HCT116 (cell line): ENCODE data around the gene STK35. TPM values are rescaled to one million over a fixed set of nuclear protein-coding genes. Genes with fewer than 3 reads are reported as not detected.

Experiments used
- ATAC-seq: fragments of 200-7000 bp; cut with Tn5 transposase; 2 replicates; pipeline ENCODE4 v1.9.1; 2020; ENCODE audit warnings: mild to moderate bottlenecking, moderate library complexity
- BruUV-seq: library from RNA; stranded (reverse); fragments of 400-500 nt; replicated peaks from 2 replicates; lab custom pipeline; 2021; lab: Mats Ljungman, UMichigan
- CTCF ChIA-PET: fragments of 300-600 bp; sonication (Branson Sonifier 250); formaldehyde crosslinking; loops from one replicate; lab custom pipeline; 2021; ENCODE audit warnings: antibody characterized with exemption; lab: Charles Lee
- POLR2A ChIA-PET: fragments of 300-600, 350-600 bp; sonication (Branson Sonifier 250); formaldehyde crosslinking; loops from one replicate; lab custom pipeline; 2021; ENCODE audit warnings: antibody characterized with exemption; lab: Charles Lee
- RAD21 ChIA-PET, 2 experiments: fragments of 300-600 bp; sonication (Branson Sonifier 250); formaldehyde crosslinking; loops; one replicate each; lab custom pipeline; 2023; ENCODE audit warnings: low total read pairs in 2 of 2; ENCODE audit not compliant: uncharacterized antibody in 2 of 2, unreplicated experiment in 2 of 2, low non-redundant PET in 1 of 2; lab: Charles Lee
- DNase-seq: peaks from one replicate; pipeline ENCODE4 v3.0.0-alpha.2; 2010; ENCODE audit warnings: low read depth, low spot score
- H2AFZ ChIP-seq: fragments of 200-600 bp; shearing (Covaris generic), sonication (generic); 2 replicates; pipeline ENCODE4 v1.6.1; 2017; ENCODE audit warnings: low read depth, mixed run types, mixed read lengths, antibody characterized with exemption, low read length; ENCODE audit not compliant: poor library complexity, severe bottlenecking
- H3K27ac ChIP-seq: 2 replicates; pipeline ENCODE4 v1.5.1; 2012; ENCODE audit warnings: low read depth, low read length
- H3K27me3 ChIP-seq: fragments of 200-600 bp; sonication (generic); 2 replicates; pipeline ENCODE4 v1.6.1; 2016; ENCODE audit warnings: mixed run types, low read length, mixed read lengths; ENCODE audit not compliant: insufficient read depth
- H3K36me3 ChIP-seq, 2 experiments: fragments of 200-500 bp in 1 of 2; fragments of 200-600 bp in 1 of 2; sonication (Bioruptor generic) in 1 of 2; sonication (generic) in 1 of 2; 2 replicates each; pipeline versions ENCODE4 v1.5.1 to v1.6.1; 2014 to 2016; ENCODE audit warnings: low read length in 2 of 2, inconsistent platforms in 1 of 2, mixed read lengths in 1 of 2, mixed run types in 1 of 2; ENCODE audit not compliant: insufficient read depth in 2 of 2, control insufficient read depth in 1 of 2
- H3K4me1 ChIP-seq, 2 experiments: fragments of 200-600 bp in 1 of 2; sonication (generic) in 1 of 2; 2 replicates each; pipeline versions ENCODE4 v1.5.1 to v1.6.1; 2012 to 2017; ENCODE audit warnings: low read length in 2 of 2, inconsistent platforms in 1 of 2, mild to moderate bottlenecking in 1 of 2, mixed read lengths in 1 of 2, mixed run types in 1 of 2, moderate library complexity in 1 of 2; ENCODE audit not compliant: insufficient read depth in 2 of 2, control insufficient read depth in 1 of 2
- H3K4me2 ChIP-seq: fragments of 200-600 bp; sonication (generic); 2 replicates; pipeline ENCODE4 v1.6.1; 2017; ENCODE audit warnings: mixed run types, low read length, mixed read lengths
- H3K4me3 ChIP-seq, 2 experiments: fragments of 200-600 bp in 1 of 2; sonication (generic) in 1 of 2; replicated peaks in 1 of 2; 2 replicates each; pipeline ENCODE4 v1.5.1; 2011 to 2016; ENCODE audit warnings: low read length in 2 of 2, control low read depth in 1 of 2, low read depth in 1 of 2, mild to moderate bottlenecking in 1 of 2, mixed read lengths in 1 of 2, mixed run types in 1 of 2
- H3K79me2 ChIP-seq: fragments of 200-600 bp; sonication (generic); 2 replicates; pipeline ENCODE4 v1.6.1; 2017; ENCODE audit warnings: mild to moderate bottlenecking, mixed run types, low read length, moderate library complexity, mixed read lengths; ENCODE audit not compliant: insufficient read depth
- H3K9ac ChIP-seq: fragments of 200-600 bp; sonication (generic); 2 replicates; pipeline ENCODE4 v1.6.1; 2016; ENCODE audit warnings: low read length, mixed read lengths
- H3K9me2 ChIP-seq: fragments of 200-600 bp; sonication (generic), shearing (Covaris generic); 2 replicates; pipeline ENCODE4 v1.6.1; 2017; ENCODE audit warnings: mixed run types, mild to moderate bottlenecking, moderate library complexity; ENCODE audit not compliant: insufficient read depth
- H3K9me3 ChIP-seq, 2 experiments: fragments of 200-500 bp in 1 of 2; fragments of 200-600 bp in 1 of 2; sonication (Bioruptor generic) in 1 of 2; sonication (generic) in 1 of 2; 2 replicates each; pipeline ENCODE4 v1.6.1; 2014 to 2017; ENCODE audit warnings: low read length in 2 of 2, mixed read lengths in 2 of 2, inconsistent platforms in 1 of 2, low read depth in 1 of 2, mild to moderate bottlenecking in 1 of 2, mixed run types in 1 of 2, moderate library complexity in 1 of 2; ENCODE audit not compliant: control insufficient read depth in 1 of 2, insufficient read depth in 1 of 2
- H4K20me1 ChIP-seq: fragments of 200-600 bp; sonication (generic), shearing (Covaris generic); 2 replicates; pipeline ENCODE4 v1.6.1; 2017; ENCODE audit warnings: mixed run types, mild to moderate bottlenecking, moderate library complexity; ENCODE audit not compliant: insufficient read depth
- ELF1 ChIP-seq: IDR thresholded peaks from 2 replicates; pipeline ENCODE4 v1.6.1; 2012; ENCODE audit warnings: low read depth, borderline replicate concordance
- EZH2 ChIP-seq: fragments of 200-600 bp; sonication (generic); IDR thresholded peaks from 2 replicates; pipeline ENCODE4 v1.6.1; 2017; ENCODE audit warnings: antibody characterized with exemption, mixed run types
- EZH2phosphoT487 ChIP-seq: fragments of 200-600 bp; IDR thresholded peaks from 2 replicates; pipeline ENCODE4 v1.6.1; 2018; ENCODE audit warnings: antibody characterized with exemption, borderline replicate concordance
- TCF7L2 ChIP-seq: IDR thresholded peaks from 2 replicates; pipeline ENCODE4 v1.7.0; 2011; ENCODE audit warnings: borderline replicate concordance, inconsistent platforms; ENCODE audit not compliant: insufficient read depth, insufficient read length; ENCODE audit errors: extremely low read depth
- intact Hi-C: fragments of 100-400 bp; cut with micrococcal nuclease; formaldehyde crosslinking; loops from 2 replicates; pipeline ENCODE4 v1.10.0; 2022
- total RNA-seq: library from RNA; stranded (reverse); gene quantifications from one replicate; pipeline ENCODE4 v1.2.1, GENCODE V29; 2021; ENCODE audit not compliant: unreplicated experiment
- TF ChIP-seq, protein P1 (sequence below): IDR thresholded peaks from 2 replicates; pipeline ENCODE4 v1.6.1; 2012
- TF ChIP-seq, protein P2 (sequence below): IDR thresholded peaks from 2 replicates; pipeline ENCODE4 v1.6.1; 2011; ENCODE audit warnings: mild to moderate bottlenecking, low read length, moderate library complexity; ENCODE audit not compliant: insufficient replicate concordance; ENCODE audit errors: extremely low read depth

STK35 gene
- total RNA-seq, 1 experiment from 2014 or later, result 32.8 TPM

DNA sequence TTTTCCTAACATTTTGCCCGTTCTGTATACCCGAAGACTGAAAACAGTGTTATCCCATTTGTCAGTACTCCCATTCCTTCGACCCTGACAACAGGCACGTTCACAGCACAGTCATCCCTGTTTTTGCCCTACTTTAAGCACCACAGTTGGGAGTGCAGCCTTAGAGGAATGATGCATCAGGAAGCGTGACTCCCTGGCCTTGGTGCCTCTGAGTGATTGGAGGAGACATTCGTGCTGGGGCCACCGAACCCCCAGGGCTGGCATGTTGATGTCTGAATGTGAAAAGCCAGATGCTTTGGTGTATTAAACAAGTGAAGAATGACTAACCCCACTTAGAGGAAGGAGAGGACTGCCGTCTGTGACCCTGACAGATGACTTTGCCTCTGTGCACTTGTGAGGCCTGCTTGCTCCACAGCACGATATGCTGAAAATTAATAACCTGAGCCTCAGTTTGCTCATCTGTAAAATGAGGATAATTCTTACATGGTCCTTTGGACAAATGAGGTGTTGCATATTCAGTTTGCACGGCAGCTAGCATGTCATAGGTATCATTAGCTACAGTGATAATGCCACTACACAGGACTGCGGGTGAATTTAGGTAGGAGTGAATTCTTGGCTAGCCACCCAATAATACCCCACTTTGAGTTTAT is 36.0 kb downstream of the STK35 start:
- H3K4me3 ChIP-seq, result no peak overlapping the region
- intact Hi-C loops, result no loop called here
- H3K9me2 ChIP-seq, result no peaks in the 10 kb centered on the region
- CTCF ChIA-PET, result no interaction called here
- H3K9me3 ChIP-seq, result no peaks in the 10 kb centered on the region
- no peak overlapping the region for H3K9ac ChIP-seq
- H3K27ac ChIP-seq, result no peak overlapping the region
- no peaks in the 10 kb centered on the region for H3K36me3 ChIP-seq
- BruUV-seq, result no TSS peak
- no peak for ATAC-seq
- H3K4me2 ChIP-seq, result no peak overlapping the region
- H3K27me3 ChIP-seq, result no peaks in the 10 kb centered on the region
- H3K79me2 ChIP-seq, result peaks cover 88% of the 10 kb centered on the region
- POLR2A ChIA-PET, result no interaction called here
- RAD21 ChIA-PET, result no interaction called here
- H4K20me1 ChIP-seq, result peaks cover 9% of the 10 kb centered on the region; the same call in 1 of the 2 replicates
- DNase-seq, result no peak
- no peak overlapping the region for H2AFZ ChIP-seq
- peaks cover 5 to 11% of the 10 kb centered on the region in 2 experiments; a peak in 3 of 4 replicates for H3K4me1 ChIP-seq
- TF ChIP-seq EZH2phosphoT487 (no peak), ELF1 (no peak), TCF7L2 (no peak), EZH2 (no peak)
- TF ChIP-seq, protein P1, sequence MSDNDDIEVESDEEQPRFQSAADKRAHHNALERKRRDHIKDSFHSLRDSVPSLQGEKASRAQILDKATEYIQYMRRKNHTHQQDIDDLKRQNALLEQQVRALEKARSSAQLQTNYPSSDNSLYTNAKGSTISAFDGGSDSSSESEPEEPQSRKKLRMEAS, result no peak
- TF ChIP-seq, all 23 proteins: peak for 0

DNA sequence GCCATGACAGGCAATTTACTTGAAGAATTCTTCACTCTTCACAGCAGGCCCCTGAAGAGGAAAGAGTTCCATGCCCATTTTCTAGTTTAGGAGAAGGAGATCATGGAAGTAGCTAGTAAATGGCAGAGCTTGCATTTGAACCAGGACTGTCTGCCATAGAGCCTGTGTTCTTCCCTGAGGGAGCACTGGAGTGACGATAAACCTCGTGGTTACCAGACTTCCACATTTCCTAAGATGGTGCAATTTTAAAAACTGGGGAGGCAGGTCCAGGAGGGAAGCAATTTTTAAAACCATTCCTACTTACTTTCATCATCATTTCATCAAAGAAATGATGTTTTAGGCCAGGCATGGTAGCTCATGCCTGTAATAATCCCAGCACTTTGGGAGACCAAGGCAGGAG is 36.8 kb downstream of the STK35 start:
- intact Hi-C loops, result no loop called here
- H3K4me1 ChIP-seq, result peaks cover 0 to 4% of the 10 kb centered on the region in 2 experiments; a peak in 2 of 4 replicates
- RAD21 ChIA-PET, result no interaction called here
- H3K27ac ChIP-seq, result no peak overlapping the region
- TF ChIP-seq, protein P2, sequence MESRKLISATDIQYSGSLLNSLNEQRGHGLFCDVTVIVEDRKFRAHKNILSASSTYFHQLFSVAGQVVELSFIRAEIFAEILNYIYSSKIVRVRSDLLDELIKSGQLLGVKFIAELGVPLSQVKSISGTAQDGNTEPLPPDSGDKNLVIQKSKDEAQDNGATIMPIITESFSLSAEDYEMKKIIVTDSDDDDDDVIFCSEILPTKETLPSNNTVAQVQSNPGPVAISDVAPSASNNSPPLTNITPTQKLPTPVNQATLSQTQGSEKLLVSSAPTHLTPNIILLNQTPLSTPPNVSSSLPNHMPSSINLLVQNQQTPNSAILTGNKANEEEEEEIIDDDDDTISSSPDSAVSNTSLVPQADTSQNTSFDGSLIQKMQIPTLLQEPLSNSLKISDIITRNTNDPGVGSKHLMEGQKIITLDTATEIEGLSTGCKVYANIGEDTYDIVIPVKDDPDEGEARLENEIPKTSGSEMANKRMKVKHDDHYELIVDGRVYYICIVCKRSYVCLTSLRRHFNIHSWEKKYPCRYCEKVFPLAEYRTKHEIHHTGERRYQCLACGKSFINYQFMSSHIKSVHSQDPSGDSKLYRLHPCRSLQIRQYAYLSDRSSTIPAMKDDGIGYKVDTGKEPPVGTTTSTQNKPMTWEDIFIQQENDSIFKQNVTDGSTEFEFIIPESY, result no peak
- no peaks in the 10 kb centered on the region for H3K9me2 ChIP-seq
- no peaks in the 10 kb centered on the region for H3K27me3 ChIP-seq
- no peaks in the 10 kb centered on the region for H3K36me3 ChIP-seq
- DNase-seq (no peak), ATAC-seq (no peak)
- no peak overlapping the region for H2AFZ ChIP-seq
- H3K9me3 ChIP-seq, result no peaks in the 10 kb centered on the region
- no peak overlapping the region for H3K9ac ChIP-seq
- no peak overlapping the region for H3K4me2 ChIP-seq
- CTCF ChIA-PET, result no interaction called here
- POLR2A ChIA-PET, result no interaction called here
- peaks cover 81% of the 10 kb centered on the region for H3K79me2 ChIP-seq
- no peak overlapping the region for H3K4me3 ChIP-seq
- H4K20me1 ChIP-seq, result 0 out of 2 replicates have a peak, but pooled peaks cover 4% of the 10 kb centered on the region
- no TSS peak for BruUV-seq
